Suprapubic skin (tissue), 4 donors: Measurements from ENCODE around the gene DNPH1. TPM values are rescaled to one million over a fixed set of nuclear protein-coding genes. Genes with fewer than 3 reads are reported as not detected.

Experiments used
- DNase-seq, 2 donors: peaks; one replicate each; pipeline ENCODE4 v3.0.0-alpha.2; 2019; ENCODE audit warnings: low spot score in 2 of 2
- H3K27ac ChIP-seq: fragments of 200-600 bp; sonication (generic); one replicate; pipeline ENCODE4 v1.5.1; 2019
- H3K27me3 ChIP-seq: fragments of 200-600 bp; sonication (generic); one replicate; pipeline ENCODE4 v1.5.1; 2019
- H3K36me3 ChIP-seq: fragments of 200-600 bp; sonication (generic); one replicate; pipeline ENCODE4 v1.5.1; 2019
- H3K4me1 ChIP-seq: fragments of 200-600 bp; sonication (generic); one replicate; pipeline ENCODE4 v1.5.1; 2019
- H3K4me3 ChIP-seq: fragments of 200-600 bp; sonication (generic); one replicate; pipeline ENCODE4 v1.5.1; 2019; ENCODE audit warnings: mild to moderate bottlenecking
- H3K9me3 ChIP-seq: fragments of 200-600 bp; sonication (generic); one replicate; pipeline ENCODE4 v1.5.1; 2019
- EP300 ChIP-seq: sonication (generic); formaldehyde crosslinking; IDR thresholded peaks from one replicate; pipeline ENCODE4 v1.6.1; 2017; ENCODE audit warnings: antibody characterized with exemption
- POLR2A ChIP-seq, 2 donors: fragments of 450-650 bp; IDR thresholded peaks; one replicate each; pipeline ENCODE4 v1.6.1; 2017; ENCODE audit warnings: antibody characterized with exemption in 2 of 2, mild to moderate bottlenecking in 2 of 2, moderate library complexity in 2 of 2
- POLR2AphosphoS5 ChIP-seq, 3 donors: sonication (generic); formaldehyde crosslinking; IDR thresholded peaks; one replicate each; pipeline ENCODE4 v1.6.1; 2017; ENCODE audit warnings: antibody characterized with exemption in 3 of 3
- WGBS: methylation state at CpG from one replicate; pipeline ENCODE4 v1.1.5; 2018; 5-methylcytosine and 5-hydroxymethylcytosine counted together
- total RNA-seq, 4 donors: library from RNA; depleted of rRNA; stranded (reverse); fragments of >200 nt; gene quantifications; one replicate each; pipeline ENCODE4 v1.1.0, GENCODE V29; 2016
- TF ChIP-seq, protein P1 (sequence below), 2 donors: fragments of 200-600 bp in 1 of 2; fragments of 450-650 bp in 1 of 2; sonication (generic) in 1 of 2; IDR thresholded peaks; one replicate each; pipeline ENCODE4 v1.5.1; 2016 to 2019; ENCODE audit warnings: antibody characterized with exemption in 2 of 2, mild to moderate bottlenecking in 1 of 2, moderate library complexity in 1 of 2

Gene DNPH1
- total RNA-seq, 4 donors from 2014 or later = 21.9 to 88.4 (median 74.4) TPM

- no peak overlapping the region for H3K4me3 ChIP-seq
- peaks cover 36% of the 10 kb centered on the region for H3K36me3 ChIP-seq
- no peak for TF ChIP-seq EP300
- no peak for TF ChIP-seq POLR2A (IDR thresholded peaks at IDR 0.05)
- TF ChIP-seq, protein P1, sequence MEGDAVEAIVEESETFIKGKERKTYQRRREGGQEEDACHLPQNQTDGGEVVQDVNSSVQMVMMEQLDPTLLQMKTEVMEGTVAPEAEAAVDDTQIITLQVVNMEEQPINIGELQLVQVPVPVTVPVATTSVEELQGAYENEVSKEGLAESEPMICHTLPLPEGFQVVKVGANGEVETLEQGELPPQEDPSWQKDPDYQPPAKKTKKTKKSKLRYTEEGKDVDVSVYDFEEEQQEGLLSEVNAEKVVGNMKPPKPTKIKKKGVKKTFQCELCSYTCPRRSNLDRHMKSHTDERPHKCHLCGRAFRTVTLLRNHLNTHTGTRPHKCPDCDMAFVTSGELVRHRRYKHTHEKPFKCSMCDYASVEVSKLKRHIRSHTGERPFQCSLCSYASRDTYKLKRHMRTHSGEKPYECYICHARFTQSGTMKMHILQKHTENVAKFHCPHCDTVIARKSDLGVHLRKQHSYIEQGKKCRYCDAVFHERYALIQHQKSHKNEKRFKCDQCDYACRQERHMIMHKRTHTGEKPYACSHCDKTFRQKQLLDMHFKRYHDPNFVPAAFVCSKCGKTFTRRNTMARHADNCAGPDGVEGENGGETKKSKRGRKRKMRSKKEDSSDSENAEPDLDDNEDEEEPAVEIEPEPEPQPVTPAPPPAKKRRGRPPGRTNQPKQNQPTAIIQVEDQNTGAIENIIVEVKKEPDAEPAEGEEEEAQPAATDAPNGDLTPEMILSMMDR (IDR thresholded peaks at IDR 0.05) = no peak
- H3K9me3 ChIP-seq = no peaks in the 10 kb centered on the region
- WGBS = 90% methylated on average over 20 of the region's 20 CpGs
- DNase-seq = no peak
- no peaks in the 10 kb centered on the region for H3K27me3 ChIP-seq
- H3K27ac ChIP-seq = no peak overlapping the region
- peaks cover 42% of the 10 kb centered on the region for H3K4me1 ChIP-seq
Measured at GRCh38 chr6:43178951-43179830, 50.1 kb downstream of the DNPH1 start.

GRCh38 chr6:43178150-43178549 is 51.1 kb downstream of the DNPH1 start:
- H3K4me1 ChIP-seq = peaks cover 42% of the 10 kb centered on the region
- no peaks in the 10 kb centered on the region for H3K27me3 ChIP-seq
- peaks cover 36% of the 10 kb centered on the region for H3K36me3 ChIP-seq
- TF ChIP-seq EP300 (no peak), POLR2A (IDR thresholded peaks at IDR 0.05) (no peak), POLR2AphosphoS5 (IDR thresholded peaks at IDR 0.05) (no peak)
- TF ChIP-seq, protein P1 (IDR thresholded peaks at IDR 0.05) = no peak
- WGBS = 87% methylated on average over 12 of the region's 12 CpGs
- DNase-seq = no peak
- no peak overlapping the region for H3K4me3 ChIP-seq
- no peak overlapping the region for H3K27ac ChIP-seq
- H3K9me3 ChIP-seq = no peaks in the 10 kb centered on the region

GRCh38 chr6:43176423-43176786 is 52.9 kb downstream of the DNPH1 start:
- Histone ChIP-seq H3K9me3 (no peaks in the 10 kb centered on the region), H3K4me3 (no peak overlapping the region), H3K36me3 (peaks cover 36% of the 10 kb centered on the region), H3K4me1 (peaks cover 36% of the 10 kb centered on the region), H3K27ac (no peak overlapping the region), H3K27me3 (no peaks in the 10 kb centered on the region)
- DNase-seq = no peak
- 100% methylated on average over 2 of the region's 6 CpGs for WGBS
- no peak for TF ChIP-seq POLR2A (IDR thresholded peaks at IDR 0.05)
- no peak for TF ChIP-seq POLR2AphosphoS5 (IDR thresholded peaks at IDR 0.05)
- TF ChIP-seq EP300 = no peak
- TF ChIP-seq, protein P1 (IDR thresholded peaks at IDR 0.05) = no peak

- no peak overlapping the region for H3K27ac ChIP-seq
- 79% methylated on average over 8 of the region's 11 CpGs for WGBS
- H3K9me3 ChIP-seq = no peaks in the 10 kb centered on the region
- no peaks in the 10 kb centered on the region for H3K27me3 ChIP-seq
- H3K4me3 ChIP-seq = no peak overlapping the region
- TF ChIP-seq POLR2AphosphoS5 (IDR thresholded peaks at IDR 0.05) (no peak), EP300 (no peak), POLR2A (IDR thresholded peaks at IDR 0.05) (no peak)
- TF ChIP-seq, protein P1 (IDR thresholded peaks at IDR 0.05) = no peak
- DNase-seq = no peak
- H3K4me1 ChIP-seq = peaks cover 34% of the 10 kb centered on the region
- H3K36me3 ChIP-seq = peaks cover 36% of the 10 kb centered on the region
Measured at GRCh38 chr6:43175676-43176422, 53.4 kb downstream of the DNPH1 start.

Other genes with a start within 250 kb of the DNPH1 start
- gene PPP2R5D, start 244.9 kb downstream of the DNPH1 start, total RNA-seq = 10 to 100 TPM; 35.1 to 51.9 (median 41.6) TPM
- 10 to 100 TPM; 41.2 to 65.8 (median 61.5) TPM for gene MEA1, start 215.5 kb downstream of the DNPH1 start, total RNA-seq
- gene KLHDC3, start 215.2 kb downstream of the DNPH1 start, total RNA-seq = 10 to 100 TPM; 49.3 to 86.1 (median 63.1) TPM
- 10 to 100 TPM; 30.8 to 66.6 (median 53.6) TPM for gene RRP36, start 207.9 kb downstream of the DNPH1 start, total RNA-seq
- 10 to 100 TPM; 12.3 to 22.2 (median 15.5) TPM for gene CUL7, start 175.6 kb downstream of the DNPH1 start, total RNA-seq
- gene MRPL2, start 170.0 kb downstream of the DNPH1 start, total RNA-seq = 10 to 100 TPM; 21.2 to 38.1 (median 25.9) TPM
- 10 to 100 TPM; 15.0 to 45.9 (median 24.4) TPM for gene KLC4, start 169.8 kb downstream of the DNPH1 start, total RNA-seq
- gene PTK7, start 153.2 kb downstream of the DNPH1 start, total RNA-seq = 10 to 100 TPM; 50.4 to 71.3 (median 66.3) TPM
- 10 to 100 TPM; 19.6 to 33.2 (median 28.9) TPM for gene SRF, start 58.2 kb downstream of the DNPH1 start, total RNA-seq
- gene CUL9, start 47.3 kb downstream of the DNPH1 start, total RNA-seq = 100 to 1,000 TPM in 2 of 4 donors, 10 to 100 TPM in 2; 51.8 to 130 (median 92.4) TPM
- not detected for gene TTBK1, start 14.0 kb upstream of the DNPH1 start, total RNA-seq
- gene SLC22A7, start 68.8 kb upstream of the DNPH1 start, total RNA-seq = not detected
- gene CRIP3, start 79.3 kb upstream of the DNPH1 start, total RNA-seq = 1 to 10 TPM in 3 of 4 donors, not detected in 1; 2.2 to 3.4 (median 2.6) TPM
- 10 to 100 TPM; 20.9 to 35.5 (median 24.8) TPM for gene ZNF318, start 140.2 kb upstream of the DNPH1 start, total RNA-seq
- gene ABCC10, start 198.1 kb upstream of the DNPH1 start, total RNA-seq = 10 to 100 TPM; 16.1 to 39.1 (median 27.4) TPM
- 10 to 100 TPM; 23.6 to 61.7 (median 32.3) TPM for gene DLK2, start 226.1 kb upstream of the DNPH1 start, total RNA-seq
- 10 to 100 TPM; 17.8 to 32.4 (median 30.6) TPM for gene TJAP1, start 248.1 kb upstream of the DNPH1 start, total RNA-seq